ENCODE data around the gene GSK3B.

- TF ChIP-seq EZH2 (IDR thresholded peaks at IDR 0.05; ENCODE audit: low read length, missing control alignments) (no peak), CTCF (conservative IDR thresholded peaks at IDR 0.05 in 1 of 2, IDR thresholded peaks at IDR 0.05 in 1 of 2; ENCODE audit: low read depth in 1 of 2, low read length in 2 of 2) (no peak)
Observed at GRCh38 chr3:119817071-119817470, 277.2 kb downstream of the GSK3B start.

Measured in fibroblast of lung (primary cell).